Activated CD8-positive, alpha-beta memory T cell treated with anti-CD3 and anti-CD28 coated beads, Interleukin-2, amount 50 U/mL, for 1 hour (primary cell): ENCODE measurements around the gene PDE4D.

Source experiments
- DNase-seq: peaks from one replicate; pipeline ENCODE4 v3.0.0-alpha.2; 2020; ENCODE audit errors: extremely low read depth

The PDE4D gene

GRCh38 chr5:59117320-59117719 lies 776.2 kb downstream of the PDE4D start:
- DNase-seq: no peak

GRCh38 chr5:59116231-59116865 lies 777.2 kb downstream of the PDE4D start:
- DNase-seq: no peak

GRCh38 chr5:59115345-59115744 lies 778.2 kb downstream of the PDE4D start:
- DNase-seq: no peak

GRCh38 chr5:59109383-59109782 lies 784.1 kb downstream of the PDE4D start:
- no peak for DNase-seq

GRCh38 chr5:59107692-59108091 lies 785.8 kb downstream of the PDE4D start:
- DNase-seq: no peak

- no peak for DNase-seq
Observed at GRCh38 chr5:59104400-59105127, 789.0 kb downstream of the PDE4D start.

- DNase-seq: no peak
Observed at GRCh38 chr5:59103303-59103702, 790.2 kb downstream of the PDE4D start.

- DNase-seq: no peak
Observed at GRCh38 chr5:59102437-59102836, 791.1 kb downstream of the PDE4D start.

- DNase-seq: no peak
Observed at GRCh38 chr5:59100875-59101274, 792.7 kb downstream of the PDE4D start.

GRCh38 chr5:59099995-59100345 lies 793.6 kb downstream of the PDE4D start:
- no peak for DNase-seq

- peak; percentile 22 for DNase-seq
Observed at GRCh38 chr5:59099270-59099994, 794.1 kb downstream of the PDE4D start.

GRCh38 chr5:59098743-59099142 lies 794.8 kb downstream of the PDE4D start:
- no peak for DNase-seq

GRCh38 chr5:59097712-59098111 lies 795.8 kb downstream of the PDE4D start:
- DNase-seq: no peak

- no peak for DNase-seq
Observed at GRCh38 chr5:59097116-59097515, 796.4 kb downstream of the PDE4D start.

GRCh38 chr5:59095480-59095879 lies 798.0 kb downstream of the PDE4D start:
- DNase-seq: no peak

GRCh38 chr5:59094864-59095263 lies 798.7 kb downstream of the PDE4D start:
- no peak for DNase-seq

GRCh38 chr5:59093329-59093728 lies 800.2 kb downstream of the PDE4D start:
- DNase-seq: no peak

GRCh38 chr5:59092758-59093157 lies 800.8 kb downstream of the PDE4D start:
- DNase-seq: no peak

GRCh38 chr5:59091965-59092364 lies 801.6 kb downstream of the PDE4D start:
- DNase-seq: no peak

- DNase-seq: no peak
Observed at GRCh38 chr5:59090323-59090722, 803.2 kb downstream of the PDE4D start.

- no peak for DNase-seq
Observed at GRCh38 chr5:59089767-59090166, 803.8 kb downstream of the PDE4D start.

GRCh38 chr5:59088546-59088945 lies 805.0 kb downstream of the PDE4D start:
- no peak for DNase-seq

GRCh38 chr5:59086024-59086423 lies 807.5 kb downstream of the PDE4D start:
- no peak for DNase-seq
